22Rv1 (cell line): ENCODE measurements around the gene PDZD4.

ENCODE experiments used
- CTCF ChIP-seq: fragments of 450-650 bp; IDR thresholded peaks from 2 replicates; pipeline ENCODE4 v1.5.1; 2017; ENCODE audit warnings: mild to moderate bottlenecking
- ZFX ChIP-seq: fragments of 450-650 bp; IDR thresholded peaks from 2 replicates; pipeline ENCODE4 v1.6.1; 2017; ENCODE audit warnings: antibody characterized with exemption, borderline replicate concordance

GRCh38 chrX:153854702-153855101, 24.4 kb upstream of the PDZD4 start:
- TF ChIP-seq CTCF (no peak), ZFX (no peak)
